Activated CD8-positive, alpha-beta T cell treated with anti-CD3 and anti-CD28 coated beads, Interleukin-2, amount 10 ng/mL, durations not matched to agents 7 days and 5 days (primary cell): ENCODE data around the gene LDLRAD3. TPM values are rescaled to one million over a fixed set of nuclear protein-coding genes. Genes with fewer than 3 reads are reported as not detected.

Source experiments
- ATAC-seq: fragments of 150-1000 bp; cut with Tn5 transposase; one replicate; pipeline ENCODE4 v1.10.0; 2021; ENCODE audit warnings: moderate library complexity
- CTCF ChIA-PET: fragments of 350-600 bp; sonication (Branson Sonifier 250); formaldehyde crosslinking; loops from one replicate; lab custom pipeline; 2021; ENCODE audit warnings: antibody characterized with exemption; lab: Charles Lee
- POLR2A ChIA-PET: fragments of 350-600 bp; sonication (Branson Sonifier 250); formaldehyde crosslinking; loops from one replicate; lab custom pipeline; 2021; ENCODE audit warnings: antibody characterized with exemption; lab: Charles Lee
- DNase-seq: peaks from one replicate; pipeline ENCODE4 v3.0.0-alpha.2; 2020
- H3K27ac Mint-ChIP-seq: one replicate; pipeline ENCODE4 v1.8.0; 2021; ENCODE audit warnings: mild to moderate bottlenecking, mixed read lengths
- H3K27me3 Mint-ChIP-seq: one replicate; pipeline ENCODE4 v1.8.0; 2021; ENCODE audit warnings: low read depth, mixed read lengths
- H3K36me3 Mint-ChIP-seq: one replicate; pipeline ENCODE4 v1.8.0; 2021; ENCODE audit warnings: low read depth, mixed read lengths
- H3K4me1 Mint-ChIP-seq: one replicate; pipeline ENCODE4 v1.8.0; 2021; ENCODE audit warnings: low read depth, mixed read lengths
- H3K4me3 Mint-ChIP-seq: one replicate; pipeline ENCODE4 v1.8.0; 2021; ENCODE audit warnings: mild to moderate bottlenecking, mixed read lengths
- H3K9me3 Mint-ChIP-seq: one replicate; pipeline ENCODE4 v1.8.0; 2022; ENCODE audit warnings: mixed read lengths; ENCODE audit not compliant: insufficient read depth
- total RNA-seq, 2 experiments: library from RNA; stranded (reverse); gene quantifications; one replicate each; pipeline ENCODE4 v1.2.3, GENCODE V29; 2021

Gene LDLRAD3
- total RNA-seq, 2 experiments from 2014 or later: 0.21 TPM; not detected in 1

GRCh38 chr11:36212564-36213392, 268.9 kb downstream of the LDLRAD3 start:
- ATAC-seq (no peak), DNase-seq (no peak)
- H3K4me1 Mint-ChIP-seq: no peaks in the 10 kb centered on the region
- no peak overlapping the region for H3K4me3 Mint-ChIP-seq
- ChIA-PET POLR2A (no interaction called here), CTCF (no interaction called here)
- no peaks in the 10 kb centered on the region for H3K27me3 Mint-ChIP-seq
- H3K36me3 Mint-ChIP-seq: no peaks in the 10 kb centered on the region
- H3K27ac Mint-ChIP-seq: no peak overlapping the region
- no peaks in the 10 kb centered on the region for H3K9me3 Mint-ChIP-seq

- DNase-seq: no peak
- no peaks in the 10 kb centered on the region for H3K27me3 Mint-ChIP-seq
- no peaks in the 10 kb centered on the region for H3K9me3 Mint-ChIP-seq
- no peaks in the 10 kb centered on the region for H3K4me1 Mint-ChIP-seq
- ATAC-seq: no peak
- ChIA-PET POLR2A (no interaction called here), CTCF (no interaction called here)
- no peaks in the 10 kb centered on the region for H3K36me3 Mint-ChIP-seq
- H3K27ac Mint-ChIP-seq: no peak overlapping the region
- H3K4me3 Mint-ChIP-seq: no peak overlapping the region
Measured at GRCh38 chr11:36213393-36213840, 269.6 kb downstream of the LDLRAD3 start.

GRCh38 chr11:36214480-36214879, 270.6 kb downstream of the LDLRAD3 start:
- peaks cover under 1% of the 10 kb centered on the region for H3K9me3 Mint-ChIP-seq
- POLR2A ChIA-PET: no interaction called here

GRCh38 chr11:36214976-36215692, 271.3 kb downstream of the LDLRAD3 start:
- H3K9me3 Mint-ChIP-seq: peaks cover 7% of the 10 kb centered on the region
- ChIA-PET POLR2A (interaction anchor here (0.7 kb wide), 1 partner anchor 44 kb away, joined by 3 read pairs; no protein-coding TSS in a partner anchor), CTCF (no interaction called here)
- H3K4me1 Mint-ChIP-seq: no peaks in the 10 kb centered on the region
- no peaks in the 10 kb centered on the region for H3K27me3 Mint-ChIP-seq
- no peak overlapping the region for H3K4me3 Mint-ChIP-seq
- no peak for DNase-seq
- no peak overlapping the region for H3K27ac Mint-ChIP-seq
- ATAC-seq: no peak
- H3K36me3 Mint-ChIP-seq: no peaks in the 10 kb centered on the region

More at GRCh38 chr11:36214480-36214879, 270.6 kb downstream of the LDLRAD3 start:
- H3K27ac Mint-ChIP-seq: no peak overlapping the region
- no peaks in the 10 kb centered on the region for H3K27me3 Mint-ChIP-seq
- CTCF ChIA-PET: no interaction called here
- H3K36me3 Mint-ChIP-seq: no peaks in the 10 kb centered on the region
- no peak for ATAC-seq
- no peak for DNase-seq
- H3K4me1 Mint-ChIP-seq: no peaks in the 10 kb centered on the region
- H3K4me3 Mint-ChIP-seq: no peak overlapping the region

GRCh38 chr11:36215693-36216060, 271.8 kb downstream of the LDLRAD3 start:
- H3K27me3 Mint-ChIP-seq: no peaks in the 10 kb centered on the region
- H3K4me3 Mint-ChIP-seq: no peak overlapping the region
- H3K4me1 Mint-ChIP-seq: no peaks in the 10 kb centered on the region
- DNase-seq (no peak), ATAC-seq (no peak)
- POLR2A ChIA-PET: interaction anchor here (0.7 kb wide), 1 partner anchor 43 kb away, joined by 3 read pairs; no protein-coding TSS in a partner anchor
- CTCF ChIA-PET: no interaction called here
- H3K9me3 Mint-ChIP-seq: peaks cover 12% of the 10 kb centered on the region
- H3K36me3 Mint-ChIP-seq: no peaks in the 10 kb centered on the region
- H3K27ac Mint-ChIP-seq: no peak overlapping the region

GRCh38 chr11:36216061-36216615, 272.3 kb downstream of the LDLRAD3 start:
- Mint-ChIP-seq H3K36me3 (no peaks in the 10 kb centered on the region), H3K4me3 (no peak overlapping the region), H3K9me3 (peaks cover 14% of the 10 kb centered on the region), H3K27ac (no peak overlapping the region), H3K27me3 (no peaks in the 10 kb centered on the region), H3K4me1 (no peaks in the 10 kb centered on the region)
- ATAC-seq (no peak), DNase-seq (no peak)
- CTCF ChIA-PET: no interaction called here
- POLR2A ChIA-PET: no interaction called here

GRCh38 chr11:36218283-36218921, 274.5 kb downstream of the LDLRAD3 start:
- no peaks in the 10 kb centered on the region for H3K4me1 Mint-ChIP-seq
- no peaks in the 10 kb centered on the region for H3K27me3 Mint-ChIP-seq
- ChIA-PET POLR2A (no interaction called here), CTCF (no interaction called here)
- DNase-seq: no peak
- no peak overlapping the region for H3K4me3 Mint-ChIP-seq
- H3K27ac Mint-ChIP-seq: no peak overlapping the region
- no peaks in the 10 kb centered on the region for H3K36me3 Mint-ChIP-seq
- ATAC-seq: no peak
- H3K9me3 Mint-ChIP-seq: peaks cover 14% of the 10 kb centered on the region

- Mint-ChIP-seq H3K27ac (no peak overlapping the region), H3K36me3 (no peaks in the 10 kb centered on the region), H3K4me1 (no peaks in the 10 kb centered on the region), H3K4me3 (no peak overlapping the region), H3K9me3 (peaks cover 14% of the 10 kb centered on the region), H3K27me3 (no peaks in the 10 kb centered on the region)
- CTCF ChIA-PET: no interaction called here
- POLR2A ChIA-PET: no interaction called here
- ATAC-seq (no peak), DNase-seq (no peak)
Measured at GRCh38 chr11:36219996-36220395, 276.1 kb downstream of the LDLRAD3 start.

- POLR2A ChIA-PET: no interaction called here
- H3K27ac Mint-ChIP-seq: no peak overlapping the region
- no peaks in the 10 kb centered on the region for H3K4me1 Mint-ChIP-seq
- H3K27me3 Mint-ChIP-seq: no peaks in the 10 kb centered on the region
- H3K9me3 Mint-ChIP-seq: peaks cover 14% of the 10 kb centered on the region
- ATAC-seq (no peak), DNase-seq (no peak)
- no peak overlapping the region for H3K4me3 Mint-ChIP-seq
- no peaks in the 10 kb centered on the region for H3K36me3 Mint-ChIP-seq
- CTCF ChIA-PET: no interaction called here
Measured at GRCh38 chr11:36222831-36223635, 279.2 kb downstream of the LDLRAD3 start.

GRCh38 chr11:36224209-36224882, 280.5 kb downstream of the LDLRAD3 start:
- Mint-ChIP-seq H3K27me3 (no peaks in the 10 kb centered on the region), H3K9me3 (peaks cover 14% of the 10 kb centered on the region), H3K36me3 (no peaks in the 10 kb centered on the region), H3K27ac (no peak overlapping the region), H3K4me3 (no peak overlapping the region), H3K4me1 (no peaks in the 10 kb centered on the region)
- ATAC-seq (no peak), DNase-seq (no peak)
- ChIA-PET CTCF (no interaction called here), POLR2A (no interaction called here)

GRCh38 chr11:36227044-36227443, 283.2 kb downstream of the LDLRAD3 start:
- Mint-ChIP-seq H3K36me3 (no peaks in the 10 kb centered on the region), H3K4me1 (no peaks in the 10 kb centered on the region), H3K27ac (no peak overlapping the region), H3K27me3 (no peaks in the 10 kb centered on the region), H3K4me3 (no peak overlapping the region), H3K9me3 (no peaks in the 10 kb centered on the region)
- DNase-seq: no peak
- no peak for ATAC-seq
- ChIA-PET POLR2A (no interaction called here), CTCF (no interaction called here)
